Measurements from ENCODE around the gene OXT.

Gene OXT

GRCh38 chr20:3119044-3119443 is 47.6 kb downstream of the OXT start:
- no peak overlapping the region for H3K4me3 ChIP-seq (ENCODE audit: low read depth, low read length)
- no peak for TF ChIP-seq CTCF (IDR thresholded peaks at IDR 0.05; ENCODE audit: low read depth, low read length)

GRCh38 chr20:3121271-3121911 is 50.0 kb downstream of the OXT start:
- TF ChIP-seq CTCF (IDR thresholded peaks at IDR 0.05; ENCODE audit: low read depth, low read length) = no peak
- H3K4me3 ChIP-seq (ENCODE audit: low read depth, low read length) = no peak overlapping the region

Data from WI38 (cell line).